GM03348 (cell line): ENCODE results near the gene IFNA1.
A peak's percentile ranks its signal among the peaks of the same experiment; 100 is the strongest.
"Not testable (repeated sequence)": the region's sequence is repeated elsewhere in the genome, so short reads cannot be mapped to it uniquely, and the experiment has no call there.

Experiments
- DNase-seq: peaks from one replicate; pipeline ENCODE4 v3.0.0; 2012; ENCODE audit warnings: low spot score

Gene IFNA1

DNA sequence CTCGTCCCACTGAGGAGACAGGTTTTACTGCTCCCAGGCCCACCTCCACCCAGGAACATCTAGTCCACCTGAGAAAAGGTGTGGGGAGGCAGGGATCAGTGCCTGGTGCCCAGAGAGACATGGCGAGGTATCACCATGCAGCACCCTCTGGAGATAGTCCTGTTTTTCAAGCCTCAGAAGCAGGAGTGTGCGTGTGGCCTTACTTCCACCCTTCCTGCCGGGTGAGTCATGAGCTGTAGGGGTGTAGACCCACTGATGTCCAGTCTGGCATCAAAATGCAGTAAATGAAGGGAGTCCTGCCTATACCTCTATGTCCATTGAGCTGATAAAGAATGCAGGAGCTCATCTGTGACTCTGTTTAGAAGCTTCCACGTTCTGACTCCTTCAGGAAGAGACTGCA lies 9.1 kb downstream of the IFNA1 start:
- DNase-seq, result not testable (repeated sequence)

DNA sequence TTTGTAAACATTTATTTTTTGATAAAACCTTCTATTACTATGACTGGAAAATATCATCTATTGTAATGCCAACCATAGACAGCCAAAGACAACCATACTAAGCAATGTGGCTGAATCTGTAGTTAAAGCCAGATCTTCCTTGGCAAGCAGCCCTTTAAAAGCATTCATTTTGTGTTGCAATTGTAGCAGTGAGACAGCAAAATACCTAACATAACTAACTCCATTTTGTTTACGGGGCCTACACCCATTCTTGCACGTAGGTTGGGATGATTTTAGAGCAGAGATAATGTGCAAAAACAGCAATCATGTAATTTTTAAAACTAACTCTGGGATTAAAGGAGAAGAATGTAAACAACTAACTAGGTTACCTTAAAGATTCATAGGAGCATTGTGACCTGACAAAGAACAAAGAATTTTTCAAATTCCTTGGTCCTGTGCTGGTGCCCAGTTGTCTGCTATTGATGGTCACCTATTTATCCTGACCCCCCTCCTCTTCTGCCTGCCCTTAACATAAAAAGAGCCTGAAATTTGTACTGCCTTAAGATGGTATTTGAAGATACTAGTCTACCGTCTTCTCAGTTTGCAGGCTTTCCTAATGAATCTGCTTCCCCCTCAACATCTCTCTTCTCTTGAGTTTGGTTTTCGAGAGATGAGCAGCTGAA lies 10.6 kb downstream of the IFNA1 start:
- DNase-seq, result no peak

DNA sequence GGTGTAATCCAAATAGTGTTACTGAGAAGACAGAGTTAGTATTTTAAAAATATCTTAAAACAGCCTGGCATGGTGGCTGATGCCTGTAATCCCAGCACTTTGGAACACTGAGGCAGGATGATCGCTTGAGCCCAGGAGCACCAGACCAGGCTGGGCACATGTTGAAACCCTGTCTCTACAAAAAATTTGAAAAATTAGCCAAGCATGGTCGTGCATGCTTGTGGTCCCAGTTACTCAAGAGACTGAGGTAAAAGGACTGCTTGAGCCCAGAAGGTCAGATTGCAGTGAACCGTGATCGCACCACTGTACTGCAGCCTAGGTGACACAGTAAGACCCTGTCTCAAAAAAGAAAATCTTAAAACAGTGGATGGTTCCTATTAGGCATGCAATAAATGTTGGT lies 12.4 kb downstream of the IFNA1 start:
- DNase-seq, result no peak

DNA sequence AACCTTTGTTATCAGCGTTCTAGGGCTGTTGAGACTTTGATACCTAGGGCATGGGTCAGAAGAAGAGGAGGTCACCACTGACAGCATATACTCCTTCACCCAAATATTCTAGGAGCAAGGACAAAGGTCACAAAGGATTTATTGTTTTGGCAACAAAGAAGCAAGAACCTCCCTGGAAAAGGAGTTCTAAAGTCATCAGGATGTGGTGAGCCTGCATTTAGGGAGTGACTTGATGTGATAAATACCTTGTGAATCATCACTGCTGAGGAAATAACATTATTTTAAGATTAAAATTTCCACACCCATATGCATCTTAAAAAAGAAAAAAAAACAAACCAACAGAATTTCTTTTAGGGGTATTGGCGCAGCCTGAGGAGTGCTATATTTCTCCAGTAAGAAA lies 13.9 kb downstream of the IFNA1 start:
- peak; percentile 39 for DNase-seq

DNA sequence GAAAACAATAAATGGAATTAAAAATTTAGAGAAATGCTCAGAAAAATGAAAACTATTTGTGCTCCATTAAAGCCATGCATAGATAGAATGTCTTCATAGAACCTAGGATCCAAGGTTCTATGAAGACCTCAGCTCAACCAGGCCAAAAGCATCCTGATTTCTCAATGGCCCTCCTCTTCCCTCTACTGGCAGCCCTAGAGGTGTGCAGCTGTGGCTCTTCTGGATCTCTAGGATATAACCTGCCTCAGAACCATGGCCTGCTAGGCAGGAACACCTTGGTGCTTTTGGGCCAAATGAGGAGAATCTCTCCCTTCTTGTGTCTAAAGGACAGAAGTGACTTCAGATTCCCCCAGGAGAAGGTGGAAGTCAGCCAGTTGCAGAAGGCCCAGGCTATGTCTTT lies 15.1 kb downstream of the IFNA1 start:
- DNase-seq, result peak; percentile 60

DNA sequence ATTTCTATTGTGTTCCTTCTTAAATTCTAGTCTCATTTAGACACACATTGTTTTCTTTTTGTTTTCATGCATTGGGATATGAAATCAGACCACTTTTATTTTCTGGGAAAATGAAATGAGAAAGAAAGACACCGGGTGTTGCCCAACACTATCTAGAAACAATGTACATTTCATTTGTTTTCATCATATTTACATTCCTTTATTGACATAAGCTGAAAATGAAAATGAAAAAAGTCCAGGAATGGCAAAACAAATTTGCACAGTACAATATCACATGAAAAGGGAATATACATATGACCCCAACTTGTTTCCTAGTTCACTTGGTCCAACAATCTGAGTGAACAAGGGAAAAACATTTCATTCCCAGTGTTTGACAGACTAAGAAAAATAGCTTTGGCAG lies 21.1 kb downstream of the IFNA1 start:
- no peak for DNase-seq

DNA sequence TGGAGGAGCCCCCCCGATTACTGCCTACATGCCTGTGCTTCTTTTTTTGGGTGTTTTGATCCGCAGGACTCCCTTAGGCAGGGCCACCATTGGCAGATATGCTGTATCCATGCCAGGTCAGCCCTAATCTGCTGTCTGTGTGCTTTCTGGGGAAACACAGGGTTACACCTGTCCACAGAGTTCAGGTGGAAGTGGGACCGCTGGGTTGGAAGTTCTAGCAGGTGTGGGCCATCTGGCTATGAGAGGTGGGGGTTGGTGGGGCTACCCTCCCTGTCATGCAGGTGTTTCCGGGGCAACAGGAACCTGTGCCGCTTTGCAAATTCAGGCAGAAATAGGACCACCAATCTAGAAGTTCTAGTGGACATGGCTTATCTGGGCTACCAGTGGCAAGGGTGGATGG lies 24.9 kb downstream of the IFNA1 start:
- DNase-seq, result no peak

DNA sequence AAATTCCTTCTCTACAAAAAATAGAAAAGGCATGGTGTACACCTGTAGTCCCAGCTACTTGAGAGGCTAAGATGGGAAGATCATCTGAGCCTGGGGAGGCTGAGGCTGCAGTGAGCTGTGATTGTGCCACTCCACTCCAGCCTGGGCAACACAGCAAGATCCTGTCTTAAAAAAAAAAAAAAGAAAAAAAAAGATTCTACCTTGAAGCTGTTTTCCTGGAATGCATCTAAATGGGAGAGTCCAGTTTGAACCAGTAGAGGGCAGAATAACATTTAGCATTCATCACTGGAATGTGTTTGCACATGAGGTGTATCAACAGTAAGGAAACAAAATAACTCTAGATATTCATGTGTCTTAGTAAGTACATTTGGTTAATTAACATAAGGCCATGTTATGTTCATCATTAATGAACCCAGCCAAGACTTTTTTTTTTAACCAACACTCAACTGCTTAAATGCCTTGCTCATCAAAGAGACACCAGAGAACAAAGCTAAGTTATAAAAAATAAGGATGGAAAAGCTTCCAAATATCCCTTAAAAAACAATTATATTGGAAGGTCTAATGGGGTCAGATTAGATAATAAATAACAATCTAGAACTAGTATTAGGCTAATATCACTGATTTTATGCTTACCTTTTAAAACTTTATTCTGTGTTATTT lies 25.8 kb downstream of the IFNA1 start:
- peak; percentile 75 for DNase-seq

DNA sequence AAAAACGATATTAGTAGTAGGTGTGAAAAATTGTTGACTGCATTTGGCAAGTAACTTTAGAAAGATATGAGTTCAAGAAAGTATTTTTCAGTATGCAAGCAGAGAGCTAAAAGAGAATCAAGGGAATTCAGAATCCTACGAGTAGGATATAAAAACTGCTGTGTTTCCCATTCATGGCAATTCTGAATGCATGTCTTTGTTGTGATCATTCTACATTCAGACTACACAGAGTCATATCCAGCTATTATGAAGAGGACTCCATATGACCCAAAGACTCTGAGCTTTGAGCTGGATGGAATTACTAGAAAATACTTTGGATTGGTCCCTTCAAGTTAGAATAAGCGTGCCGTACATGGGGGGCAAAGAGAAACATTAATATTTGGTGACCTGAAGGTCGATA lies 29.9 kb downstream of the IFNA1 start:
- DNase-seq, result no peak

DNA sequence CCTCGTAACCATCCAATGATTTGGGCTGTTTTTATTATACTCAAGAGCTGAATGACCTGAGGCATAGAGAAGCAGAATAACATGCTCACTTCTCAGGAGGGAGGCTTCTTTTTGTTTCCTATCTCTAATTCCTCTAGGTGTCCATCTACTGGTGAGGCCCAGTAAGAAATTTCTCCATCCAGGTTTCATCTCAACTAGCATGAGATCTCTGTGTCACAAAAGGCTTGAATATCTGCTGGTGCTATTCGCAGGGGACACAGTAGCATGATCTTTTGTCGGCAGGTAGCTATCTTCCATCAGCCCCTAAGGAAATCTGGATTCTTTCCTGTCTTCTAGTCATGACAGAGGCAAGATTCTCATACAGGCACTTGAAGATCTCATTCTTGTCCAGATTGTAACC lies 33.0 kb downstream of the IFNA1 start:
- DNase-seq, result no peak

DNA sequence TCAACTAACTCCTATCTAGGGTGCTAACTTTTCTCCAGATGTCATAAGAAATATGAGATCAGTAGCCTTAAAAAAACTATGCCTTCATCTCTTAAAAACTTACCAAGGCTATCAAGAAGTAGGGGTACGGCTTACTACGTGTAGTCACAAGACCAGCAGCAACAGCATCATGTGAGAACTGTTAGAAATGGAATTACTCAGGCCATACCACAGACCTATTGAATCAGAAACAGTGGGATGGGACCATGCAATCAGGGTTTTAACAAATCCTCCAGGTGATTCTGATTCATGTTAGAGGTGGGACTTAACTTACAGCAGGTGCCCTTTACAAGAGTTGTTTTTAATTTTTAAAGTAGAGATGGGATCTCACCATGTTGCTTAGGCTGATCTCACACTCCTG lies 37.2 kb downstream of the IFNA1 start:
- DNase-seq, result no peak

DNA sequence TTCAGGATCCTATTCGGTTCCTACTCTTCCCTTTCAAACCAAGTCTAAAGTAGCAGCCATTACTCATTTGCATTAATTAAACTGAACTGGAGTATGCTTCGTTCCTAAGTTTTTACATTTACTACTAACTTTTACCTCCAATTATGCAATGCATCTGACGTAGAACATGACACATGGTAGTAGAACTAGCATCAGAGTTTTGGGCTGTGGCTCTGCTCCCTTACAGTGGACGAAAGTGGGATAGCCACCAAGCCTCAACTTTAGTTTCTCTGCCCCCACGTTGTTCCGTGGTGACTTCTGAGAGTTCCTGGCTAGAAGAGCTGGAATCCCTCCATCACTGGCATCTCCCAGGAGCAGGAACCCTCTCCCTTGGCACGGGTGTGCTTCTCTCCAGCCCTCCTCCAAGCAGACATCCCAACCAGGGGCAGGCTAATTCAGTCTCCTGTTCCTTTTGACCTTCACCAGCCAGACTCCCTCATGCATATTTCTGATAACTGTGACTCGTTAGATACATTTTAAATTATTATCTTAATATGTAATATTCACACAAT lies 39.0 kb downstream of the IFNA1 start:
- no peak for DNase-seq

DNA sequence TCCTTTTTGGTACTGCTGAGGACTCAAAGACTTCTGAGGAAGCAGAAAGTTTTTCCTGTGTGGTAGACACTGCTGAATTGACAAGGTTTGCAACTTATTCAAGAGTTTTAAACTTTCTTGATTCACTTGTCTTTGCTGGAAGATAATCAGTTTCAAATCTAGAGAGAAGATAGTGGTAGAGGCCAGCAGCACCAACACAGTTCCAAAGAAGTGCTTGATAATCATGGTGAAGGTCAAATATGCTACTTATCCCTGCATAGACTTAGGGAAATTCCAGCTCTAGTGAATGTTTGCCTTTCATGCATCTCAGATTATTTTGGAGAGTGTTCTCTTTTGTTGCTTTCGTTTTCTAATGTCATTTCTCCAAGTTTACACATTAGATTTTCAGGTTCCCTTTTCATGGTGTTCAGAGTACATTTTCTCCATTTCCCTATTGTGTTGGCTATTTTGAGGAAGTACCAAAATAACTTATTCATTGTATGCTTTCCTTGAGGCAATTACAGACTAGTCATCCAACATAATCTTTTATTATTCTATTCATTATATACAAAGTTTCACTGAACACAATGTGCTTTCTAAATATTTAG lies 41.3 kb downstream of the IFNA1 start:
- DNase-seq, result no peak

DNA sequence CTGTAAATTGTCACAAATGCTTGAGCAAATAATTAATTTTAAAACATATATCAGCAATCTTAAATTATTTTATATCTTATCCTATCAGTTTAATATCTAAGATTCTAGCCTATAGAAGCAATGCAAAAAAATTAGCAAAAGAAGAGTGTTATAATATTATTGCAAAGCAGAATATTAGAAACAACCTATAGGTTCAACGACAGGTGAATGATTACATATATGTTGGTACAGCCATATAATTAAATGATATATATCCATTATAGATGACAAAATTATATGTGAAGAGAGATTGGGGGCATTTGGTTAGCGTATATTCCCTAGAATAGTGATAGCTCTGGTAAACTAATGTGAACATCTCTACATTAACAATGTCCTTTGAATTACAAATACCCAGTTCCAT lies 42.0 kb downstream of the IFNA1 start, which contains the start of gene IFNE:
IFNE (minus strand) TSS at position 101 of the 400 bp plus-strand sequence. CDS start 619 bp downstream, outside the sequence.
- DNase-seq, result no peak
